GM18907 (cell line): ENCODE data around the gene CATSPERZ.
A peak's percentile ranks its signal among the peaks of the same experiment; 100 is the strongest.
"Not testable (repeated sequence)": the region's sequence is repeated elsewhere in the genome, so short reads cannot be mapped to it uniquely, and the experiment has no call there.

ENCODE experiments used
- ATAC-seq: cut with Tn5 transposase; IDR thresholded peaks from one replicate; pipeline ENCODE4 v1.9.1; 2021; ENCODE audit warnings: mild to moderate bottlenecking, moderate library complexity; ENCODE audit not compliant: unreplicated experiment

The CATSPERZ gene

DNA sequence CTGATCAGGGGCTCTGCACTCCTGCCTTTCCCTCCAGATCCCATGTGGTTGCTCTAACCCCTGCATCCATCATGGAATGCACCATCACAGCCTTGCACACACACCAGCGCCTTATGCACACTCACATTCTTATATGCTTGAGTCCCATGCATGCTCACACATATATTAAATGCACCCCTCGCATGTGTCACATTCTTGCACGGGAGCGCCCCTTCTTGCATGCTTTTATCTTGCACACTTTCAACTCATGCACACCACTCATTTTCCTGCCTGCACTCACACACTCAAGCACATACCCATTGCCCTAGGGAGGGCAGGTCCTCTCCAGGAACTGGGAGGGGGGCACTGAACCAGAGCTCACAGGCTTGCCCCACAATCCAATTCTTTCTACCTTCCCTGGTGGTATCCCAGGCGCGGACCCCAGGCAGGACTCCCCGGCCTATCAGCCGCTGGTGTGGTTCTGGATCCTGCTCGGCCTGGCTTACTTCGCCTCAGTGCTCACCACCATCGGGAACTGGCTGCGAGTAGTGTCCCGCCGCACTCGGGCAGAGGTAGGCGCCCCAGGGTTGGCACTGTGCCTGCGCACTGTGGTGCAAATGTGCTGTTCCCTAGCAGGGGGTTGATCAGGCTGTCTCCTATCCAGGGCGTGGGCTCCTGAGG lies 2.3 kb upstream of the CATSPERZ start:
- no peak for ATAC-seq

DNA sequence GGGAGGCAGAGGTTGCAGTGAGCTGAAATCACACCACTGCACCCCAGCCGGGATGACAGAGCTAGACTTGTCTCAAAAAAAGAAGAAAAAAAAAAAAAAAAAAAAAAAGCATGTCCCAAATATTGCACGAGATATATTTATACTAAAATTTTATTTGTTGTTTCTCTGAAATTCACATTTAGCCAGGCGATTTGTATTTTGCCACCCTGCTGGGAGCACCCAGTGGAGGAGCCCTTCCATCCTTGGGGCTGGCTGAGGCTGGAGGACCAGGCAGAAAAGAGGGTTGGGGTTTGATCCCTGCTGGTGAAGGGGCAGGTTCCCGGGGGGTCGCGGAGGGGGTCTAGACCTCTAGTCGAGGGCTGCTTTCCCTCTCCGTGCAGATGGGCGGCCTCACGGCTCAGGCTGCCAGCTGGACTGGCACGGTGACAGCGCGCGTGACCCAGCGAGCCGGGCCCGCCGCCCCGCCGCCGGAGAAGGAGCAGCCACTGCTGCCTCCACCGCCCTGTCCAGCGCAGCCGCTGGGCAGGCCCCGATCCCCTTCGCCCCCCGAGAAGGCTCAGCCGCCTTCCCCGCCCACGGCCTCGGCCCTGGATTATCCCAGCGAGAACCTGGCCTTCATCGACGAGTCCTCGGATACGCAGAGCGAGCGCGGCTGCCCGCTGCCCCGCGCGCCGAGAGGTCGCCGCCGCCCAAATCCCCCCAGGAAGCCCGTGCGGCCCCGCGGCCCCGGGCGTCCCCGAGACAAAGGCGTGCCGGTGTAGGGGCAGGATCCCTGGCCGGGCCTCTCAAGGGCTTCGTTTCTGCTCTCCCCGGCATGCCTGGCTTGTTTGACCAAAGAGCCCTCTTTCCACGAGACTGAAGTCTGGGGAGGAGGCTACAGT lies 952 bp upstream of the CATSPERZ start:
- no peak for ATAC-seq

DNA sequence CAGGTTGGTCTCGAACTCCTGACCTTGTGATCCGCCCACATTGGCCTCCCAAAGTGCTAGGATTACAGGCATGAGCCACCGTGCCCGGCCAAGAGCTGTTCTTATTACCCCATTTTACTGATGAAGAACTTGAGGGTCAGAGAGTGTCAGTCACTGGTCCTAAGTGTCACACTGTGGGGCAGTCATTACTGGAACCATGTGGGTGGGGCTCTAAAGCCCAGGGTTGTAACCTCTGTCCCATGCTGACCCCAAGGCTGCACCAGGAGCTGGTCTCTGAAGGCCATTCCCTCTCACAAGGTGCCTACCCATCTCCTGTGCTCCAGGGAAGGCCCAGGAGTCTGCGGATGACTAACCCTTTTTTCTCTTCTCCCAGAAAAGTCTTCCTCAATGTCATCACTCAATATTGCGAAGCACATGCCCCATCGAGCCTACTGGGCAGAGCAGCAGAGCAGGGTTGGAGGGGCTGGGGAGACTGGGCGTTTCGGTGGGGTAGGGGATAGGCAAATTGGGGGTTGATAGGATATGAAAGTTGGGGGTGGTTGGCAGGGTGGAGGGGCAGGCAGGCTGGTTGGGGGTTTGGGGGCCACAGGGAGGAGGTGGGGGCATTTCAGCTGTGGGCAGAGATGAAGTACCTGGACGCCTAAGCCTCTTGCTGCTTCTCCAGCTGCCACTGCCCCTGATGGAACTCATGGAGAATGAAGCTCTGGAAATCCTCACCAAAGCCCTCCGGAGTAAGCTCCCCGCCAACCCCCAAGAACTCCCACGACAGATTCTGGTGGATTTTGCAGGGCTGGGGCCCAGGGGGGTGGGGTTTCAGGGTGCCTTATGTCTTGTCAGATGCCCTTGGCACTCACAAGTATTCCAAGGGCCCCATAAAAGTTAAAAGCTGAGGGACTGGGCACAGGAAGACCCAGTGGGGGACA lies 3.2 kb downstream of the CATSPERZ start:
- ATAC-seq = no peak

DNA sequence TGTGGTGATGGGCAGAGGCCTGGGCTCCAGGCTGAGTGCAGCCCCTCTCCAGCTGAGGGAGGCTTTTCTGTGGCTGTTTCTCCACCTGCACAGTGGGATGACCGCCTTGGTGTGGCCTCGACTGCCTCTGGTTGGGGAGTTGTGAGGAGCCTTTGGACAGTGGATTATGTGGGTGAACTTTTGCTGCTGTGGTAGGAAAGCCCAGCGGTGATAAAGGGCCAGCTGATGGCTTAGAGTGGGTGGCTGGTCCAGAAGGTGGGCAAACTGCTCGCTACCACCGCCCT lies 3.8 kb downstream of the CATSPERZ start:
- no peak for ATAC-seq

DNA sequence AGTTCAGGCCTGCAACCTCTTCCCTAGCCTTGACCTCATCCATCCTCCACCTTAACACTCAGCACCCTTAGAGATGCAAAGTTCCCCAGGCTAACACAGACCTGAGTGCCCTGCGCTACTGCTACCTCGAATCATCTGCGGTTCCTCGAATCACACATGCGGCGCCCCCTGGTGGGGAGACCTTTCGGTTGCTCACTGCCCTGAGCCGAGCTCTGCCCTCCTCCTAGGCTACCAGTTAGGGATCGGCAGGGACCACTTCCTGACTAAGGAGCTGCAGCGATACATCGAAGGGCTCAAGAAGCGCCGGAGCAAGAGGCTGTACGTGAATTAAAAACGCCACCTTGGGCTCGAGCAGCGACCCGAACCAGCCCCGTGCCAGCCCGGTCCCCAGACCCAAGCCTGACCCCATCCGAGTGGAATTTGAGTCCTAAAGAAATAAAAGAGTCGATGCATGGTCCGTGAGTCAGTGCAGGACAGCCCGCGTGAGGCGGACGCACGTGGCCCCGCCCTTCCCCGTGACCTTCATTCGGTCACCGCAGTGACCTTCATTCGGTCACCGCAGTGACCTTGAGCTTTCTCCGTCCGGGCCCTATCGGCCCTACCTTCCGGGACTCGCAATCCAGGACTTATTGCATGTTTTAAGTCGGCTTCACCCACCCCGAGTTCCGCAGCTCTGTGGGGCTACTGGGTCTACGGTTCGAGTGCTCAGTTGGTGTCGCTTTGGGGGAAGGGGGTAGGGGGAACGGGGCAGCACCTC lies 4.3 kb downstream of the CATSPERZ start:
- ATAC-seq = peak; percentile 38

DNA sequence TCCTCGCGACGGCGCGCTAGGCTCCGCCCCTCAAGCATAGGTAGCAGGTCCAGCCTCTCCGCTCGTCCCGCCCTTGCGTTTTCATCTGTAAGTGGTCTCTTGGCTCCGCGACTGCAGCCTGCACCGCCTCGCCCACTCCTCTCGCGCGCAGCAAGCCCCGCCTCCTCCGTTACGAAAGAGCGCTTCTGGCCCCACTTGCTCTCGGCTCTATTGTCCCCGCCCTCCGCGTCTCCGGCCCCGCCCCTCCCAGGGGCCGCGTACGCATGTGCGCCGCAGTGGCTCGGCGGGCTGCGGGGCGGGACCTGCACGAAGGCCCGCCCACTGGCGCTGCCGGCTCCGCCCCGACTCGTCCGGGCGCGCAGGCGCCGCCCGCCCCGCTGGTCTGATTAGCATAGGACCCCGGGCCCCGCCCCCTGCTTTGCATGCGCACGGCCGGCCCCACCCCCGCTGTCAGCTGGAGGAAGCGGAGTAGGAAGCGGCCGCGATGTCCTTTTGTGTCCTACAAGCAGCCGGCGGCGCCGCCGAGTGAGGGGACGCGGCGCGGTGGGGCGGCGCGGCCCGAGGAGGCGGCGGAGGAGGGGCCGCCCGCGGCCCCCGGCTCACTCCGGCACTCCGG lies 5.0 kb downstream of the CATSPERZ start, which contains the start of gene ESRRA:
ESRRA (plus strand) TSS at position 450 of the 616 bp plus-strand sequence. CDS start 1,656 bp downstream, outside the sequence.
- peak; percentile 71 for ATAC-seq

DNA sequence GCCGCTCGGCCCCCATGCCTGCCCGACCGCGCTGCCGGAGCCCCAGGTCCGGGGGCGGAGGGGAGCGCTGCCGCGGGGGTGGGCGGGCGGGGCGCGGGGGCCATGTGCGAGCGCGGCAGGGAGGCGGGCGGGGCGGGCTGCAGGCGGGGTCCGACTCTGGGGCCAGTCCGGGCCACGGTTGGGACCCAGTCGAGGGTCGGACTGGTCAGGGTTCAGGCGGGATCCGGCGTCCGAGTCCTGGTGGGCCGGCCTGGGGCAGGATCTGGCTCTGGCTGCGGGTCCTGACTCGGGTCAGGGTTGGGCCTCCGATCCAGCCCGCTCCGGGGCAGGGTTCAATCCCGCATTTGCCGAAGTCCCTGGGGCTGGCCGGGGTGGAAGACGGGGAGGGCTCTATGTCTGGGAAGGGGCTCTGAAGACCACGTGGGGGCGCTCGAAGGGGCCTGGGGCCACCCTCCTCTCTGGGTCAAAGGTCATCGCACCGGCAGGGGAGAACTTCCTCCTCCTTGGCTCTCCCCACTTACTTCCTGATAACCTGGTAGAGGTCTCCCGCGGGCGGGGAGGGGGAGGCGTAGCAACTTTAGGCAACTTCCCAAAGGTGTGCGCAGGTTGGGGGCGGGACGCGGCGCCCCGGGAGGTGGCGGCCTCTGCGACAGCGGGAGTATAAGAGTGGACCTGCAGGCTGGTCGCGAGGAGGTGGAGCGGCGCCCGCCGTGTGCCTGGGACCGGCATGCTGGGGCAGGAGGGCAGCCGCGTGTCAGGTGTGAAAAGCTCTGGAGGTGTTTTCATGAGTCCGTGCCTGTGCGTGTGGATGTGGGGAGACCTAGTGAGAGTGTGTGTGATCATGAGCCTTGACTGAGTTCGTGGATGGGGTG lies 5.8 kb downstream of the CATSPERZ start:
- ATAC-seq = peak; percentile 30

DNA sequence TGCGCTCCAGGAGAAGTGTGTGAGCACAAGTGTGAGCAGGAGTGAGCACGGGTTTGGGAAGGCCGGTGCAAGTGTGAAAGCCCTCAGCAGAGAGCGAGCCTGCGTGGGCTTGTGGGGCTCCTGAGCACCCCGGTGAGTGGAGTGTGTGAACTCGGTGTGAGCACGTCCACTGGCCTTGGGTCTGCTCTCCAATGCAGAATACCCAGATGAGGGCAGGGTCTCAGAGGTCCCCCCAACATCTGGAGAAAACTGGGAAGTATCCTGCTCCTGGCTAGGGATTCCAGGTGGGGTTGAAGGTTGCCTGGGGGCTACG lies 6.4 kb downstream of the CATSPERZ start:
- no peak for ATAC-seq

DNA sequence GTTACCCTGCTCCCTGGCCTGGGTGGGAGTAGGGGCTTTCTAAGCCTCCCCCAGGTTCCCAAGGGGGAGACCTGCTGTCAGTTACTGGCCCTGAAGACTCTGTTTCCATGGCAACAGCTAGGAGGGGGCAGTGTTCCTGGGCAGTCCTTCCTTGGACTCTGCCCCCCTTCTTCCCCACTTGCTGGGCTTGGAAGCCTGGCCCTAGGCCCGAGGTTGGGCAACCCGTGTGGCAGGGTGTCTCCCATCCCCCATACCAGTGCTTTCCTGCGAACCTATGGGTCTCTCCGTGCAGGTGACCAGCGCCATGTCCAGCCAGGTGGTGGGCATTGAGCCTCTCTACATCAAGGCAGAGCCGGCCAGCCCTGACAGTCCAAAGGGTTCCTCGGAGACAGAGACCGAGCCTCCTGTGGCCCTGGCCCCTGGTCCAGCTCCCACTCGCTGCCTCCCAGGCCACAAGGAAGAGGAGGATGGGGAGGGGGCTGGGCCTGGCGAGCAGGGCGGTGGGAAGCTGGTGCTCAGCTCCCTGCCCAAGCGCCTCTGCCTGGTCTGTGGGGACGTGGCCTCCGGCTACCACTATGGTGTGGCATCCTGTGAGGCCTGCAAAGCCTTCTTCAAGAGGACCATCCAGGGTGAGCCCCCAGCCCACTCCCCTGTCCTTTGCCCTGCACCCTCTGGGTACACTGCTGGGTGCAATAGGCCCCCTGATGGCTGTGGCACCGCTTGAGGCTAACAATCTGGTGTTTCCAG lies 6.9 kb downstream of the CATSPERZ start:
- no peak for ATAC-seq

DNA sequence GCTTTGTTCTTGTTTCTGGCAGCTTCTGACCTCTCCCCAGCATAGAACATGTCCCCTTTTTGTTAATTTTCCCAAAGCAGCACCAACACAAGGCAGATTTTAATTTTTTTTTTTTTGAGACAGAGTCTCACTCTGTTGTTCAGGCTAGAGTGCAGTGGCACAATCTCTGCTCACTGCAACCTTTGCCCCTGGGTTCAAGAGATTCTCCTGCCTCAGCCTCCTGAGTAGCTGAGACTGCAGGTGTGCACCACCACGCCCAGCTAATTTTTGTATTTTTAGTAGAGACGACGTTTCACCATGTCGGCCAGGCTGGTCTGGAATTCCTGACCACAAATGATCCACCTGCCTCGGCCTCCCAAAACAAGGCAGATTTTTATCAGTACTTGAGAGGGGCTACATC lies 7.6 kb downstream of the CATSPERZ start:
- not testable (repeated sequence) for ATAC-seq

DNA sequence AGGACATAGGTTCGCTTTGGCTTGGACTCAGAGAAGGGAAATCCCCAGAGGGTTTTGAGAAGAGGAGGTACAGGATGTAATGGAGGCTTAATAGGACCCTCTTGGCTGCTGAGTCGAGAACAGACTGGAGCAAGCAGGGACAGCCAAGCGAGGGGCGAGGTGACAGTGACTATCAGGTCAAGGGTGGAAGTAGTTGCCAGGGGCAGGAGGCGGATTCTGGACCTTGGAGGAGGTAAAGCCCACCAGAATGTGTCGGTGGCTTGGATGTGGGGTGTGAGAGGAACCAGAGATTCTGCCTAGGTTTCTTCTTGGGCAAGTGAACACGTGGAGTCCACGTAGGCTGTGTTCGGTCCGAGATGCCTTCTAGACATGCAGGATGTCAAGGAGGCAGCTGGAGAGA lies 12.8 kb downstream of the CATSPERZ start:
- no peak for ATAC-seq

DNA sequence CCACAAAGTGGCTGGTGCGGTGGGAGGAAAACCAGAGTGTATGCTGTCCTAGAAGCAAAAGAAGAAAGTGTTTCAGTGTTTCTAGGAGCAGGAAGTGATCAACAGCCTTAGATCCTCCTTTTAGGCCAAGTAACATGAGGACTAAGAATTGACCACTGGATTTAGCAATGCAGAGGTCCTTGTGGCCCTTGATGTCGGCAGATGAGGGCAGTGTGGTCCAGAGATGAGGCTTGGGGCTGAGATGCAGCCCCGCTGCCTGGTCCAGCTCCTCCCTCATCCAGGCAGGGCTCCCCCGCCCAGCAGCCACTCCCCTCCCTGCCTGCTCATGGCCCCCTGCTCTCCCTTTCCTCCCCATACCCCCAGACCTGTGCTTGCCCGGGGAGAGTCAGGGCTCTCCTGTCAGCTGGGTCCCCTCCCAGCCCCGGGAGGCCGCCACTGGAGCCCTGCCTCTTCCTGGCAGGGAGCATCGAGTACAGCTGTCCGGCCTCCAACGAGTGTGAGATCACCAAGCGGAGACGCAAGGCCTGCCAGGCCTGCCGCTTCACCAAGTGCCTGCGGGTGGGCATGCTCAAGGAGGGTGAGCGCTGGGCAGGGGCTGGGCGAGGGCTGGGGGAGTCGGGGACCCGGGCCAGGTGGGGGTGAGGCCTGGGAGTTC lies 13.5 kb downstream of the CATSPERZ start:
- no peak for ATAC-seq

DNA sequence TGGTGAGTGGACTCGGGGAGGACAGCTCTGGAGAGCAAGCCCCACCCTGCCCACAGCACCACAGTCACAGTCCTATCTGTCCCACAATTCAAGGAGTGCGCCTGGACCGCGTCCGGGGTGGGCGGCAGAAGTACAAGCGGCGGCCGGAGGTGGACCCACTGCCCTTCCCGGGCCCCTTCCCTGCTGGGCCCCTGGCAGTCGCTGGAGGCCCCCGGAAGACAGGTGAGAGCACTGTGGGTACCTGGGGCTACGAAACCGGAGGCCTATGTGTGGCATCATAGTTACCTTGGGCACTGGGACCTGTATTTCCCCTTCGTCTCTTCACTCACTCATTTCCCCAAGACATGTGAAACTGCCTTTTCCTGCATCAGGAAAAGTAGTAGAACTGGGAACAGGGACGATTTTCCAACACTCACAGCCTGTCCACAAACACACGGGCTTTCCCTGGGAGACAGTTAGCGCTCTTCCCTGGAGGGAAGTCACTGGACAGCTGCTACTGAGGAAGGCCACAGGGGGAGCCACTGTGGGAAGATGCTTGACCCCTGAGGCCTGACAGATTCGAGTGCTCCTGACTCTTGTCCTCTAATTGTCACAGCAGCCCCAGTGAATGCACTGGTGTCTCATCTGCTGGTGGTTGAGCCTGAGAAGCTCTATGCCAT lies 14.1 kb downstream of the CATSPERZ start:
- no peak for ATAC-seq

DNA sequence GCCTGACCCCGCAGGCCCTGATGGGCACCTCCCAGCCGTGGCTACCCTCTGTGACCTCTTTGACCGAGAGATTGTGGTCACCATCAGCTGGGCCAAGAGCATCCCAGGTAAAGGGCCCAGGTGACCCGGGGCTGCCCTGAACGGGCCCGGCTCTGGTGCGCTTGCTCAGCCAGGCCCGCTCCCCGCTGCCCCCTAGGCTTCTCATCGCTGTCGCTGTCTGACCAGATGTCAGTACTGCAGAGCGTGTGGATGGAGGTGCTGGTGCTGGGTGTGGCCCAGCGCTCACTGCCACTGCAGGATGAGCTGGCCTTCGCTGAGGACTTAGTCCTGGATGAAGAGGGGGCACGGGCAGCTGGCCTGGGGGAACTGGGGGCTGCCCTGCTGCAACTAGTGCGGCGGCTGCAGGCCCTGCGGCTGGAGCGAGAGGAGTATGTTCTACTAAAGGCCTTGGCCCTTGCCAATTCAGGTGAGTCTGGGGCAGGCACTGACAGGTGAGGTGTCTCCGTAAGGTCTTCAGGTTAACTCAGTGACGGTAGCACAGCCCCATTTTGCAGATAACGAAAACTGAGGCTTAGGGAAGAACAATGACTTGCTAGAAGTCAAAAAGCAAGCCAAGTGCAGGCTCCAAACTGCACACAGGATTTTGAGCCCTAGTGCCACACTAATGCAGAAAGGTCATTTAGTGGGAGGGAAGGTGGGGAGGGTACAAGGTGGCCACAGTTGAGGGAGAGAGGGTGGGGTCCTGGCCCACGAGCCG lies 14.8 kb downstream of the CATSPERZ start:
- ATAC-seq = no peak

DNA sequence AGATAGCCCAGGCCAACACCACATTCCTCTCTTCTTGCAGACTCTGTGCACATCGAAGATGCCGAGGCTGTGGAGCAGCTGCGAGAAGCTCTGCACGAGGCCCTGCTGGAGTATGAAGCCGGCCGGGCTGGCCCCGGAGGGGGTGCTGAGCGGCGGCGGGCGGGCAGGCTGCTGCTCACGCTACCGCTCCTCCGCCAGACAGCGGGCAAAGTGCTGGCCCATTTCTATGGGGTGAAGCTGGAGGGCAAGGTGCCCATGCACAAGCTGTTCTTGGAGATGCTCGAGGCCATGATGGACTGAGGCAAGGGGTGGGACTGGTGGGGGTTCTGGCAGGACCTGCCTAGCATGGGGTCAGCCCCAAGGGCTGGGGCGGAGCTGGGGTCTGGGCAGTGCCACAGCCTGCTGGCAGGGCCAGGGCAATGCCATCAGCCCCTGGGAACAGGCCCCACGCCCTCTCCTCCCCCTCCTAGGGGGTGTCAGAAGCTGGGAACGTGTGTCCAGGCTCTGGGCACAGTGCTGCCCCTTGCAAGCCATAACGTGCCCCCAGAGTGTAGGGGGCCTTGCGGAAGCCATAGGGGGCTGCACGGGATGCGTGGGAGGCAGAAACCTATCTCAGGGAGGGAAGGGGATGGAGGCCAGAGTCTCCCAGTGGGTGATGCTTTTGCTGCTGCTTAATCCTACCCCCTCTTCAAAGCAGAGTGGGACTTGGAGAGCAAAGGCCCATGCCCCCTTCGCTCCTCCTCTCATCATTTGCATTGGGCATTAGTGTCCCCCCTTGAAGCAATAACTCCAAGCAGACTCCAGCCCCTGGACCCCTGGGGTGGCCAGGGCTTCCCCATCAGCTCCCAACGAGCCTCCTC lies 15.7 kb downstream of the CATSPERZ start:
- not testable (repeated sequence) for ATAC-seq
